Adrenal gland (tissue), 19 donors: ENCODE measurements around the gene TMC1. TPM values are rescaled to one million over a fixed set of nuclear protein-coding genes. Genes with fewer than 3 reads are reported as not detected.
"Not testable (repeated sequence)": the region's sequence is repeated elsewhere in the genome, so short reads cannot be mapped to it uniquely, and the experiment has no call there.

Experiments
- DNase-seq, 7 donors: peaks; one replicate each; pipeline ENCODE4 v3.0.0-alpha.2; 2019 to 2020
- H3K27ac ChIP-seq, 5 donors: fragments of 200-600 bp; sonication (generic) in 4 of 5; 1 replicate in 3 of 5; 2 replicates in 2 of 5; pipeline versions ENCODE4 v1.5.1 to v1.8.0; 2016 to 2020; ENCODE audit warnings: mild to moderate bottlenecking in 1 of 5
- H3K27me3 ChIP-seq: fragments of 200-600 bp; 2 replicates; pipeline ENCODE4 v1.8.0; 2021
- H3K36me3 ChIP-seq, 2 donors: fragments of 200-600 bp; replicated peaks in 1 of 2; 1 replicate in 1 of 2; 2 replicates in 1 of 2; pipeline versions ENCODE4 v1.5.1 to v1.8.0; 2018 to 2022
- H3K4me1 ChIP-seq, 2 donors: fragments of 200-600 bp; replicated peaks in 1 of 2; 1 replicate in 1 of 2; 2 replicates in 1 of 2; pipeline versions ENCODE4 v1.5.1 to v1.8.0; 2018 to 2021
- H3K4me3 ChIP-seq, 4 donors: fragments of 200-600 bp; sonication (generic) in 3 of 4; one replicate each; pipeline ENCODE4 v1.5.1; 2016 to 2018
- H3K9me3 ChIP-seq, 3 donors: fragments of 200-600 bp; sonication (generic) in 1 of 3; replicated peaks in 1 of 3; 1 replicate in 2 of 3; 2 replicates in 1 of 3; pipeline versions ENCODE4 v1.5.1 to v1.8.0; 2016 to 2021
- CTCF ChIP-seq, 6 experiments: fragments of 450-650 bp in 4 of 6; fragments of 200-600 bp in 2 of 6; sonication (generic) in 1 of 6; IDR thresholded peaks; 1 replicate in 5 of 6; 2 replicates in 1 of 6; pipeline versions ENCODE4 v1.5.1 to v1.8.0; 2016 to 2021; ENCODE audit warnings: antibody characterized with exemption in 6 of 6, mild to moderate bottlenecking in 2 of 6, moderate library complexity in 1 of 6
- POLR2A ChIP-seq, 2 donors: fragments of 450-650 bp; IDR thresholded peaks; one replicate each; pipeline ENCODE4 v1.6.1; 2017; ENCODE audit warnings: antibody characterized with exemption in 2 of 2, mild to moderate bottlenecking in 2 of 2, moderate library complexity in 1 of 2
- WGBS, 4 donors: extraction: QIAGEN DNeasy Blood & Tissue Kit in 2 of 4; methylation state at CpG; one replicate each; pipeline versions ENCODE4 v1.1.5 to v1.1.7; 2013 to 2017; 5-methylcytosine and 5-hydroxymethylcytosine counted together
- intact Hi-C, 2 donors: fragments of 100-400 bp; cut with DNase I; formaldehyde crosslinking; loops; one replicate each; pipeline versions ENCODE4 v1.14.1 to v1.15.0; 2022 to 2023
- long read RNA-seq, 10 donors: library from polyadenylated mRNA in 3 of 10; unstranded in 2 of 10; stranded (forward) in 1 of 10; transcript quantifications; one replicate each; pipeline ENCODE4 v2.0.0 and lab custom pipeline, GENCODE V29; 2021 to 2026
- polyA plus RNA-seq, 3 donors: library from polyadenylated mRNA; stranded (reverse); fragments of 200-250 nt in 2 of 3; fragments of 350-450 nt in 1 of 3; fragmentation: Illumina TruSeq in 1 of 3; extraction: RNeasy Lipid Tissue Mini Kit (QIAGEN cat#74804) in 1 of 3; gene quantifications; one replicate each; pipeline ENCODE4 v1.2.3, GENCODE V29; 2013 to 2014
- total RNA-seq, 9 donors: library from RNA; depleted of rRNA in 4 of 9; stranded (reverse); fragments of >200 nt in 4 of 9; fragments of 120-200 nt in 1 of 9; fragmentation: NEBNext Ultra II Directional in 1 of 9; extraction: Animal tissue kit (Norgen Biotek cat#: 25700) in 1 of 9; gene quantifications; one replicate each; pipeline versions ENCODE4 v1.1.0 to v1.2.4, GENCODE V29; 2013 to 2023
- donor health status: healthy with polysubstance abuse.
- donor health status: Bipolar disorder and iron deficiency.
- donor health status: DM: yes; HTN: yes; CAD: no.
- donor health status: DM: no; HTN: no; CAD: no.
- donor health status: DM: no; HTN: no; CAD: no.
- donor health status: DM: yes; HTN: yes; CAD: no.

The TMC1 gene
- total RNA-seq (1 to 10 TPM in 1 of 9 donors, under 1 TPM in 4, not detected in 4; 0.22 to 1.5 (median 0.50) TPM), polyA plus RNA-seq (not detected)
- long read RNA-seq, donor 1, result 0 reads
- long read RNA-seq, donor 2, result 0 reads
- long read RNA-seq, donor 3, result 0 reads
- long read RNA-seq, donor 4, result 0 reads
- long read RNA-seq, donor 5, partial matches to known transcripts, result 0 of 1 reads
- long read RNA-seq, donor 5, other reads (novel, unspliced or antisense), result 1 of 1 reads
- long read RNA-seq, donor 6, partial matches to known transcripts, result 0 of 1 reads
- long read RNA-seq, donor 6, other reads (novel, unspliced or antisense), result 1 of 1 reads
- long read RNA-seq, donor 7, result 0 reads
- long read RNA-seq, donor 8, result 0 reads
- long read RNA-seq, donor 9, result 0 reads
- long read RNA-seq, donor 10, result 0 reads

DNA sequence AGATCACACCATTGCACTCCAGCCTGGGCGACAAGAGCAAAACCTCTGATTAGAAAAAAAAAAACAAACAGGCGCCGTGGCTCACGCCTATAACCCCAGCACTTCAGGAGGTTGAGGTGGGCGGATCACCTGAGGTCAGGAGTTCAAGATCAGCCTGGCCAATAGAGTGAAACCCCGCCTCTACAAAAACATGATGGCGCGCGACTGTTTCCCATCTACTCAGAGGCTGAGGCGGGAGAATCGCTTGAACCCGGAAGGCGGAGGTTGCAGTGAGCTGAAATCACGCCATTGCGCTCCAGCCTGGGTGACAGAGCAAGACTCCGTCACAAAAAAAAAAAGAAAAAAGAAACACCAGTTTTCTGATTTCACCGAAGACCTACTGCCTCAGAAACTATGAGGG is at the start of gene TMC1:
TMC1 (plus strand) TSS at position 193 of the 400 bp plus-strand sequence. CDS start 127,041 bp downstream, outside the sequence.
- 90 to 99% (median 98%) methylated on average over 16 to 17 of the region's 17 CpGs for WGBS, 4 donors
- peaks cover 0 to 15% of the 10 kb centered on the region in 2 donors for H3K4me1 ChIP-seq
- H3K27me3 ChIP-seq, H3K36me3 ChIP-seq, DNase-seq, H3K9me3 ChIP-seq, H3K4me3 ChIP-seq, H3K27ac ChIP-seq: not testable (repeated sequence)
- intact Hi-C loops, result loop anchor here in 1 of 2 donors (10.0 kb wide), 1 partner anchor 53 kb away; no protein-coding TSS in a partner anchor

DNA sequence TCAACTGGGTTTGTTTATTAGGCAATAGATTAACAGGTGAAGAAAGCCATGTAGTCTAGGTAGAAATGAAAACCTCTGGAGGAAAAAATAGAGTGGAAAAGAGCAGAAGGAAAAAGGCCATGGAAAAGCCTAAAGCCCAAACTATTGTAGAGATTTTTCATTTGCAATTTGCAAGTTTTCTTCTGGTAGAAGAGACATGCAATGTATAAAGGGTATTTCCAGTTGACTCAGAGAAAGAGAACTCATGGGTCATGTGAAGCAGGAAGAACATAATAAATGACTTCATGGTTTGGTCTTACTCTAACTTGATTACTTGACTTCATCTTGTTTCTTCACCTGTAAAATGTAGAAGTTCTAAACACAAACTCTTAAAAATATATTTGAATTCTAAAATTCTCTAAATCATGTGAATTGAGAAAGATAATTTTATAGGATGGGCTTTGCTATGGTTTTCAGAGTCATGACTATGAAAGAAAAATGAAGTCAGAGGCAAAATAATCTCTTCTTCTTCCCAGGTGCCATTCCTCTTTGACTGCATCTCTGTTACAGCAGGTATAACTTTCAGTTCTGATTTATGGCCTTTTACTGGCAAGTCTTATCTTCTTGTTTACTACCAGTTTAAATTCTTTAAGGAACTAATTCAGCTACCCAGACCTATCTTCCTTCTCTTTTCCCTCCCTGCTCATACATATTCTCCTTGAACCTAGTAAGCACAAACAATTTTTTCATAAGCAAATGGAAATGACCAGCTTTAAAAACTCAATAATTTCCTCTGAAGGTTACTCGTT is 47.7 kb upstream of the TMC1 start:
- Histone ChIP-seq H3K9me3 (no peaks in the 10 kb centered on the region), H3K27me3 (no peaks in the 10 kb centered on the region), H3K27ac (no peak overlapping the region), H3K4me1 (no peaks in the 10 kb centered on the region), H3K4me3 (no peak overlapping the region), H3K36me3 (no peaks in the 10 kb centered on the region)
- 57 to 69% (median 60%) methylated on average over 1 of the region's 1 CpG for WGBS, 4 donors
- no peak for TF ChIP-seq POLR2A (IDR thresholded peaks at IDR 0.05)
- TF ChIP-seq CTCF (IDR thresholded peaks at IDR 0.05), result no peak
- intact Hi-C loops, result no loop called here
- DNase-seq, result no peak

- H3K9me3 ChIP-seq, result no peaks in the 10 kb centered on the region
- DNase-seq, result no peak
- WGBS, 4 donors, result 72 to 86% (median 83%) methylated on average over 2 of the region's 2 CpGs
- H3K4me1 ChIP-seq, result no peaks in the 10 kb centered on the region
- no peaks in the 10 kb centered on the region for H3K36me3 ChIP-seq
- H3K27me3 ChIP-seq, result no peaks in the 10 kb centered on the region
- intact Hi-C loops, result no loop called here
- H3K4me3 ChIP-seq, result no peak overlapping the region
- no peak overlapping the region for H3K27ac ChIP-seq
- TF ChIP-seq POLR2A (IDR thresholded peaks at IDR 0.05) (no peak), CTCF (IDR thresholded peaks at IDR 0.05) (no peak)
Measured at GRCh38 chr9:72474676-72475075, 46.7 kb upstream of the TMC1 start.

DNA sequence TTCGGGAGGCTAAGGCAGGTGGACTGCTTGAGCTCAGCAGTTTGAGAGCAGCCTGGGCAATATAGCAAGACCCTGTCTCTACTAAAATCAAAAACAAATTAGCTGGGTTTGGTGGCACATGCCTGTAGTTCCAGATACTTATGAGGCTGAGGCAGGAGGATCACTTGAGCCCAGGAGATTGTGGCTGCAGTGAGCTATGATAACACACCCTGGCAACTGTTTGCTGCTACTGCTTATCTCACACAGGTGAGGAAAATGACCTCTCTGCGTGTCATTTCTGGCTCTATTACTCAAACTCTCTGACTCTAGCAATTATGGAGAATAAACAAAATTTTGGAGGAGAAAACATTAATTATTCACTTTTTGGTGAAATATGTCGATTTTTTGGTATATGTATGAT is 45.3 kb upstream of the TMC1 start:
- TF ChIP-seq CTCF (IDR thresholded peaks at IDR 0.05) (no peak), POLR2A (IDR thresholded peaks at IDR 0.05) (no peak)
- no peak overlapping the region for H3K4me3 ChIP-seq
- 91 to 96% (median 93%) methylated on average over 3 of the region's 3 CpGs for WGBS, 4 donors
- intact Hi-C loops, result no loop called here
- H3K4me1 ChIP-seq, result no peaks in the 10 kb centered on the region
- no peaks in the 10 kb centered on the region for H3K9me3 ChIP-seq
- no peaks in the 10 kb centered on the region for H3K36me3 ChIP-seq
- H3K27me3 ChIP-seq, result no peaks in the 10 kb centered on the region
- DNase-seq, result no peak
- H3K27ac ChIP-seq, result no peak overlapping the region
